Measurements from ENCODE around the gene PRKACG.
"Not testable (repeated sequence)": the region's sequence is repeated elsewhere in the genome, so short reads cannot be mapped to it uniquely, and the experiment has no call there.

Gene PRKACG

DNA sequence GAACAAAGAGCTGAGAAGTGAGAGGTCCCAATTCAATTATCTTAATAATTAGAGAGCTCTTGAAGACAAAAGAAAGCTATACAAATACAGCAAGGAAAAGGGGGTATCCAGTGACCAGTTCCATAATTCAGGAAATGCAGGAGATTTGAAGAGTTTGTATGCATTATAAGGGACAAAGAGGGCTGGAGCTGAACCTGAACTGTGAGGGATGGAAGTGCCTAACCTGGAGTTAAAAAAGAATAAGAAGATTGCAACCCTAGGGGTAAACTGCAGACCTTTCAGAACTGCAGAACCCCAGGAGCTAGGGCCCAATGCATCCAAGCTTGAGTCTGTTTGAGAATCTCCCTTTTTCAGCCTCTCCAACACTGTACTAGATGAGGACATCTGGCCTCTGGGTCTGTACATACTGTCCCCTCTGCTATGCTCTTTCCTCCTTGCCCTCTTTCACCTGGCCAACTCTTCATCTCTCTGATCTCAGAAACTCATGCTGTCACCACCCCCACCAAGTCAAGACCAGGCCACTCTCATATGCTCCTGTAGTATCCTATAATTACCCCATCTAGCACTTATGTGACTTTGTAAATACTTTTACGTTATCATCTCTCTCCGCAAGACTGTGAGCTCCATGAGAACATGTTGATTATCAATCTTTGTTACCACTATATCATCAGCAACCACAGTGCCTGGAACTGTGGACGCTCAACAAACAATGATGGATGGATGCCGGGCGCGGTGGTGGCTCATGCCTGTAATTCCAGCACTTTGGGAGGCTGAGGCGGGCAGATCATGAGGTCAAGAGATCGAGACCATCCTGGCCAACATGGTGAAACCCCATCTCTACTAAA lies 6.6 kb upstream of the PRKACG start:
- no peak for DNase-seq

DNA sequence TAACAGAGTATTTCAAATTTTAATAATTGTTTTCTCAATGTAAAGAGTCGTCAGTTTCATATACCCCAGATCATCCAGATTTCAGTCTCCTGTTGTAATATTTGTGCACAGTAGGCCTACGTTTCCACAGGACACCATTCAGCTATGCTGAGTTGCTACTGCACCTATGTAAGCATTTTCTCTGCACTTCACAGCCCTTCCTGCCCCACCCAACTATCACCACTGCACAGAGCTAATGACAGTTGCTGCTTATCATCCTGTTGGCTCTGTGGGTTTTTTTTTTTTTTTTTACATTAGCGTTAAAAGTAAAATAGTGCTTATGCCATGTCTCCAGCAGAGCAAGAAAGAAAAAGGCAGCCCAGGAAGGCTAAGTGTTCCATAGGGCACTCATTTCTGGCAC lies 5.9 kb upstream of the PRKACG start:
- DNase-seq: peak; percentile 21

DNA sequence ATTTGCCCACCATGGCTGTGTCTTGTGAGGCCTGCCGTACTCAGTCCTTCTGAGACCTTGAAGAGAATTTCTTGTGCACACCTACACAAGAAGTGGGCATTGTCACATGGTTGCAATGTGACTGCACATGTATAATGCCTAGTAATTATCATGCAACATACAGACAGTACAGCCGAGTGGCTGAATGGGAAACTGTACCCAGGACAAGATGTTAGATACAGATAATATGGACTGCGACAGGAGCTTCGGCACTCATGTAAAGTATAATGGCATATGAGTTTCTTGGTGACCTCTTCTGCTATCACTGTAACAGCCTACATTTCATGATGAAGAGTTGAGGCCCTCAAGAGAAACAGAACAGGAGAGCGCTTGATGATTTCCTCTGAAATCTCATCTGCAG lies 4.8 kb upstream of the PRKACG start:
- no peak for DNase-seq

DNA sequence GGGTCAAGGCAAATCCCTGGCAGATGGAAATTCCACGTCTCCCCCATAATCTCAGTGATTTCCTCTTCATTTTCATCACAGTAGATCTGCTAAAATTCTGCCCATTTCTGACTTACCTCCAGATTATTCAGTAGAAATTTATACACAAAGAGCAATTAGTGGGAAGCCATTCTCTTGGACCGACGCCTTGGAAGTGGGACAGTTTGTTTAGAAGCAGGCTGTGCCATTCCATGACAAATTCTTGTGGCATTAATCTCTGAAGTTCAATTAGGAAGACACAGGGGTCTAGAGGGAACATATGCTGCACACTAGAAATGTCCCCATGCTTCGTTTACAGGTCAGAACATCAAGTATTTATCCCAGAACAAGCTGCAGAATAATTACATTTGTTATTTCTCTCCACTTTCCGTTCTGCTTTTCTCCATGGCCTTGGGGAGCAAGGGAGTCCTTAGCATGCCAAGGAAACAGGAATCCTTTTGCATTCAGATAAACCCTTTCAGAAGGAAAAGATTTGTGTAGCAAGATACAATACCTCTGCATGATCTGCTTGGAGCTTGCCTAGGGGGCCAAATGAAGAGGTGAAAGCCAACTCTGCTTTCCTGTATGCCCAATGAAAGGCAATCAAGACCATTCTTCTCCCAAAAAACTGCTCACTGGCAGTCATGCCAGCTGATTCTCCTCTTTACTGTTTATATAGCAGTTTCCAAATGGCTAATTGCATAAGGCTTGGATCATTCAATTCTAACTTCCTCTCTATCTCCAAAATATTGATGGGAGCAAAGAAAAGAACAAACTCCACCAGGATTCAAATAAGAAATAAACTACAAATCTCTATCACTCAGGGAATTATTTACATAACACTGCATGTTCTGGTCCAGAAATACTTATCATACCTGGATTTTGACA lies 2.5 kb upstream of the PRKACG start:
- no peak for DNase-seq

DNA sequence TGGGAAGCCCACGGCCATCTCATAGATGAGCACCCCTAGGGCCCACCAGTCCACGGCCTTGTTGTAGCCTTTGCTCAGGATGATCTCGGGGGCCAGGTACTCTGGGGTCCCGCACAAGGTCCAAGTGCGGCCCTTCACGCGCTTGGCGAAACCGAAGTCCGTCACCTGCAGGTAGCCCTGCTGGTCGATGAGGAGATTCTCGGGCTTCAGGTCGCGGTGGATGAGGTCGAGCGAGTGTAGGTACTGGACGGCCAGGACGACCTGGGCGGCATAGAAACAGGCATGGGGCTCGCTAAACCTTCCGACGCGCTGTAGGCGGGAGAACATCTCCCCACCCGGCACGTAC lies 558 bp downstream of the PRKACG start:
- DNase-seq: no peak

DNA sequence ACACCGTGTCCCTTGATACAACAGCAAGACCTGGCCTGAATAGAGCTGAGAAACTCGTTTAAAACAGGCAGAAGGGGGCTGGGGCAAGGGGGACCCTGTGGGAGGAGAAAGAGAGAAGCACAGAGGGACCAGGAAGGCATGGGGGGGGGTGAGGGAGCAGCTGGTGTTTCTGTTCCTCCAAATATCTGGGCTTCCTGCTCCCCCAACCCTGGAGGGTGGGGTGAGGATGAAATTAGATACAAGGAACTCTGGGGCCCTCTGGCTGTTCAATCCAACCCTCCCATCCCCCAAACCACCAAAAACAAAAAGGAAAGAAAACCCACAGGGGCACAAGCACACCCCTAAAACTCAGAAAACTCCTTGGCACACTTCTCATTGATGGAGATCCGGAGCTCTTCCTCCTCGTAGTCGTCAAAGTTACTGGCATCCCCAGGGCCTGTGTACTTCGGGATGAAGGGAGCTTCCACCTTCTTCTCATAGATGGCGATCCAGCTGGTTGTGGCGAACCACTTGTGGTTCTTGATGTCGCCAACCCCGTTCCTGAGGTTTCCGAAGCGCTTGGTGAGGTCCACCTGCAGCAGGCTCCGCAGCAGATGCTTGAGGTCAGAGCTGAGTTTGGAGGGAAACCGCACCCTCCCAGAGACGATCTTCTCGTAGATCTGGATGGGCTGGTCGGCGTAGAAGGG lies 1.1 kb downstream of the PRKACG start:
- peak; percentile 14 for DNase-seq

DNA sequence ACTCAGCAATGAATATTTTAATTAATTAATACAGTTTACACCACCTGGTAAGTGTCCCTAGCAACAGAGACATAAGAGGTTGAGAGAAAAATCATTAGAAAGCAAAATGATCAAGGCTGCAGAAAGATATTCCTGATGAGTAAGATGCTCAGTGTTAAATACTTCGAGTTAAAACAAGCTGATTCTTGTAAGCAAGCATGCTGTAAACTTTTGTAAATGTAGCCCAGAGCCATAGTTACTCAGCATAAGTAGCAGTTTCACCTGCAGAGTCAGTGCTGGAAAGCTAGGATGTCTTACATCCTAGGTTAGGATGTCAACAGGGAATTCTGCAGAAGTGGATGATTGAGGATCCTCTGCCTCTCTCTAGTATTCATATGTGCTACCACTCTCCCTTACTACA lies 4.2 kb downstream of the PRKACG start:
- no peak for DNase-seq

DNA sequence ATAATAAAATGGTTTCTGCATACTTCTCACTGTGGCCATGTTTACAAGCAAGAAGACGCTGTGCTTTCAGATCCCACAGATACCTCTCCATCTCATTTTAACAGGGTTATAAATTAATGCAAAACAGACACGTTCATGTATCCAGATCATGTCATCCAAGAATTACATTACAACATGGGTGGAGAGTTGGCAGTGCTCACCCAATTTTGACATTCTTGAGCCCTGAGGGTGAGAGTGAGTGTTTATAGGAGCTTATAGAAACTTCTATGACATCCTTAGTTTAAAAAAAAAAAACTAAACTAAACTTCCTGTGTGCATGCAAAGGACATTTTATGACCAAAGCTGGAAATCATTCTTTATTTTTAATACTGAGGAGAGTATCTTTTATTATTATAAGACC lies 9.1 kb downstream of the PRKACG start:
- DNase-seq: no peak

DNA sequence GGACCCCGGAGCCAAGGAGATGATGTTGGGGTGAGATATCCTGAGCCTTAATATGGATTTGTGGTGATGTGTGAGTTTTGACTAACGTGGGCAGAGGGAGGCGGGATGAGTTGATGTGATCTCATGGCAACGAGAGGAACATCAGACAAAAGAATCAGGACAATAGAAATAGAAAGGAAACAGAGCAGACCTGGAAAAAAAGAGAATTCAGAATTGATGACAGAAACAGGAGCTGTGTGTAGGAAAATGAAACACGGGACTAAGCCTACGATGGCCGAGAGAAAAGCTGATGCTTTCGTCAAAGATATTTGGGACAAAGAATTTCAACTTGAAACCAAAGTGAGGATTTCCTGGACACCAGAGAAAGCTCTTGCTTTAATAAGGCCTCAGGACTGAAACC lies 10.9 kb downstream of the PRKACG start:
- no peak for DNase-seq

DNA sequence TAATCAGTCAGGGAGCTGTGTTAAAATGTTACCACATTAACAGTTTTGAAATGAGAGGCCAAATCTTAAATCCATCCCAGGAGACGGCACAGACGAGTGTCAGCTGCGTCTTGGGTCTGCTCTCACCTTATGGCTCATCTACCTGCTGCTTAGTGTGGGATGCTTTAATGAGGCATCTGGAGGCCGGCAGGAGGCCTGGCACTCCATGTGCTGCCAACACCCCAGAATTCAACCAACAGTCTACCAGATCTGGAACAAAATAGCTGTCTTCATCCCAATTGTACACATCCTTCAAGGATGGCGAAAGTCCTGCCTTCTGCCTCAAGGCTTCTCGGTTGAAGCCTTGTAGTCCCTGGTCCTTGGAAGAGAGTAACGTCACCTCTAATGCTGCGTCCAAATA lies 12.0 kb downstream of the PRKACG start:
- DNase-seq: no peak

DNA sequence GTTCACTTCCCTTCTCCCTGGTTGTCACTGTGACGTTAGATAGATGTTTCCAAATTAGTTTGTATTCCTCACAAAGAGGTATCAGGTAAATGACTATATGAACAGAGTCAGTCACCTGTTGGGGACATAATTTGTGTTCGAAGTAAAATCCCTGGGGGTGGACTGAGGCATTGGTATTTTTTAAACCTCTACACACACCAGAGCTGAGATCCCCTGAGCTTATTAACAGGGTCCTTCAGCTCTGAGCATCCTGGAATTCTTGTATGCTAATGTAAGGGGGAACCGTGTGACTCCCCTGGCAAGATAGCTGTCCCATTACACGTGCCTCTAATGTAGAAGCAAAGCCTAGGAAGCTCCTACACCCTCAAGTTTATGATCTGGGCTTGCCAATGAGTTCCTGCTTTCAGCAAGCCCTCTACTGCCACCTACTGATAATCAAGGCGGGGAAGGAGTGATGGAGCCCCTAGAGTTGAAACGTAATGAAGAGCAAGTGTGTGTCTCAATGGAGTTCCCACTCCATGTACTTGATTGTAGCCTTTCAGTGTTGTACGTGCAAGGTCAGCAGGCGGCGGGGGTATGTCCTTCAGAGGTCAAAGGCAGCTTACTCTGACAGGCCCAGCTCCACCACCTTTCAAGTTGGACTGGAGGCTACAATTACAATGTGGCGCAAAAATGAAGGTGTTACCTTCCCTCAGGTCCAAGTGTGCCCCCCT lies 14.4 kb downstream of the PRKACG start:
- DNase-seq: peak; percentile 88

DNA sequence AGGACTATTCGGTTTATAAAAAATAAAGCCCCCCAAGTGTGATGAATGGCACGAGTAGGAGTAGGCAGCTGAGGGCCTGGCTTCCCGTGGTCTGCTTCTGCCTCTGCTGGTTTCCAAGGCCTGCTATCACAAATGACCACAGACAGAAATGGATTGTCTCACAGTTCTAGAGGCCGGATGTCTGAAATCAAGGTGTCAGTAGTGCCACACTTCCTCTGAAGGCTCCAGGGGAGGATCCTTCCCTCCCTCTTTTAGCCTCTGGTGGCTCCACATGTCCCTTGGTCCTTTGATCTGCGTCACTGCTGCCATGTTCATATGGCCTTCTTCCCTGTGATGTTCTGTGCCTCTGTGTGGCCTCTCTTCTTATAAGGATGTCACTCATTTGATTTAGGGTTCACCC lies 15.1 kb downstream of the PRKACG start:
- no peak for DNase-seq

DNA sequence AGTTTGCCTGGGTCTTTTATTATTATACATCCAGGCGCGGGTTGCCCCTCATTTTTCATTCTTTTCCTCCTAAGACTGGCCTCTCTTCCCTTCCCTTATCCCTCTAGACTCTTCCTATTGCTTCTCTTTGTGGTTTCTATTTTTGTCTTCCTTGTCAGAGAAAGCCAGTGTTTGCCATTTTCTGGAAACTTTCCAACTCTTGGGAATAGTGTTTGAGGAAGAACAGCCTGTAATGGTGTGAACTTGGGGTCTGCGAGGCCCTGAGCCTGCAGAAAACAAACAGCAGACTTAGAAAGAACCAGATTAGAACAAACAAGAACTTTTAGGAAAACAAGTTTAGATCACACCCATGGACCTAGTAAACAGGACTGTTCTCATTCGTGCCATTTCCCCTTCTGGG lies 15.5 kb downstream of the PRKACG start:
- no peak for DNase-seq

DNA sequence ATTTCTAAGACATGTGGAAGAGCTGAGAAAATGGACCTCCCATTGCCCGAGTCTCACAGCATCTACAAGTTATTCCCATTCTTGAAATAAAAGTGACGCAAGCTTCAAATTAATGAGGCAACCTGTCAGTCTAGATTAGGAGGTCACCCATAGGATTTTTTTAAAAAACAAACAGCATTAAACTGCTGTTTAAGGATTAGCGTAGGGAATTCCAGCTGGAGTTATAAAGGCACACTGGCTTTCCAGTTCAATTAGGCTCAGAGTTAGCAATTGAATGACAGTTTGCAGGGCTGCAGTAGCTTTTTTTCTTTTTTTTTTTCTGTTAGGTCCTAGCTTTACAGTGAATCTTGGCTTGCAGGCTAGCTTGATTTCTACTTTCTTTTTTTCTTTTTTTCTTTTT lies 16.2 kb downstream of the PRKACG start:
- no peak for DNase-seq

DNA sequence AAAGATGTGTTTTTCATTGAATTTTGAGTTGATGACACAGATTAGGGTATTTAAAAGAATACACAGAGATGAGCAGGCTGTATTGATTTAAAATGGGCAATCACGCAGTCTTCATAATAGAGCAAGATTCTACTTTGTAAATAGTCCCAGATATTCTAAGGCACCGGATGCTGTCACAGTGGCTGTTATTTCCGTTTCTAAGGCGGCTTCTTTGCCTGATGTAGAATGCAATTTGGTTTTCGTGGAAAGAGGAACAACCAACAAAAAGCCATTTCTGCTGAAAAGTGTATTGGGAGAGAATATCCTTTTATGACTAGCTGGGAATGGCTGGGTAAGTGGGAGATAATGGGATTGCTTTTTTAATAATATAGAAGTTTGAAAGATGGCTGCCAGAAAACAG lies 17.5 kb downstream of the PRKACG start:
- DNase-seq: no peak

DNA sequence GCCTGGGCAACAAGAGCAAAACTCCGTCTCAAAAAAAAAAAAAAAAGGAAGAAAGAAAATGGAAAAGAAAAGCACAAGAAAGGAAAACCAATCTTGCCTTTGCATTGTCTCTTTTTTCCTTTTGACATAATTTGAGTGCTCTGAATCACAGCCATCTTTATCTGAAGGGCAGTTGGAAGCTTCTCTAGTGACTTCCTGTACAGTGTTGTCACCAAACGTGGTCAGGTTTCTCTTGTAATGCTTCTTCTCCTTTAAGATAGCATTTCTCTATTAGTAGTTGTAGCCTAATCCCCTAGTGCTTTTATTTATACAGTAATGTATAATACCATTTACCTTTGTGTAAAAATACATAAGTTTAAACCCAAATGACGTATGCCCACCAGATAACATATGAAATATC lies 18.1 kb downstream of the PRKACG start:
- no peak for DNase-seq

DNA sequence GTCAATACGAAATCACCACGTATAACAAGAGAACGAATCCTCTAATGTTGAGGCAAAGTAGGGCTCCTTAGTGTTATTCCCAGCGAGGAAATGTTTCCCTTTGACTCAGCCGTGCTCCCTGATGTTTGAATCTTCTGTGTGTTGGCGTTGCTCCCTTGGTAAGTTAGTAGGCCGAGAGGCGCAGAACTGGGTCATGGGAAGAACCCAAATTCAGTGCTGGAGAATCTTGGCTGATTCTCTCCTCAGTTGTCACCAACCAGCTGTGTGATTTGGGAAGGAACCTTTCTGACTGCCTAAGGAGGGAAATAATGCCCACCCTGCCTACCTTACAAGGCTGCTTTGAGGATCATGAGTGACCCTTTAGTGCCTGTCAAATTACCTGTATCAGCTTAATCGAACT lies 22.5 kb downstream of the PRKACG start:
- no peak for DNase-seq

DNA sequence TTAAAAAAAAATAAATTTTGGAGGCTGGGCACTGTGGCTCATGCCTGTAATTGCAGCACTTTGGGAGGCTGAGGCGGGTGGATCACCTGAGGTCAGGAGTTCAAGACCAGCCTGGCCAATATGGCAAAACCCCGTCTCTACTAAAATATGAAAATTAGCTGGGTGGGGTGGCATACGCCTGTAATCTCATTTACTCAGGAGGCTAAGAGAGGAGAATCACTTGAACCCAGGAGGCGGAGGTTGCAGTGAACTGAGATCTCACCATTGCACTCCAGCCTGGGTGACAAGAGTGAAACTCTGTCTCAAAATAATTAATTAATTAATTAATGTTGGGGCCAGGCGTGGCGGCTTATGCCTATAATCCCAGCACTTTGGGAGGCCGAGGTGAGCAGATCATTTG lies 27.0 kb downstream of the PRKACG start:
- DNase-seq: not testable (repeated sequence)

DNA sequence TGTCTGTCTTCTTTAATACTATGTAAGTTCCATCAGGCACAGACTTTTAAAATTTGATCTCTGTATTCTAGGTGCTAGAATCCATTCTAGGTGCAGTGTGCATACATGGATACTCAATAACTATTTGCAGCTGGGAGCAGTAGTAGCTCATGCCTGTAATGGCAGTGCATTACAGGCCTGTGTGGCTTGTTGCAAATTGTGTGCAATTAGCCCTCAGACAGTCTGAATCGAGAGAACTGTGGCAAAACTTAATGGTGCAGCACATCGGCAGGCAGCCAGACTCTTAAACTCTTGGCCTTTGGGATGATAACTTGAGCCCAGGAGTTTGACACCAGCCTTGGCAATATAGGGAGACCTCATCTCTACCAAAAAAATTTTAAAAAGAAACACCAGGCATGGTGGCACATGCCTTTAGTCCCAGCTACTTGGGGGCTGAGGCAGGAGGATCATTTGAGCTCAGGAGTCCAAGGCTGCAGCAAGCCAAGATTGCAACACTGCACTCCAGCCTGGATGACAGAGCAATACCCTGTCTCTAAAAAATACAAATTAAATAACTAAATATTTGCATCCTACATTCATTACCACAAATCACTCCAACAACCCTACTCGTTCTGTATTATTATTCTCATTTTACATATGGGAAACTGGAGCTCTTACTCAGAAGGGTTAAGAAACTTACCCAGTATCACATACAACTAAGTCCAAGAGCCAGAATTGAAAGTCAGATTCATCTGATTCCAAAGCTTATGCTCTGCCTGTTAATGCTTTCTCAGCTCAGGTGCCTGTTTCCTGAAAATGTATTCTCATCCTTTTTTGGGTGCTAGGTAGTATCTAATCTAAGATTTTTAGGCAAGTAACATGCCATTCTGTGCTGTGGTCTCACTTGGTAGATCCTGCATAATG lies 30.1 kb downstream of the PRKACG start:
- DNase-seq: peak; percentile 54

DNA sequence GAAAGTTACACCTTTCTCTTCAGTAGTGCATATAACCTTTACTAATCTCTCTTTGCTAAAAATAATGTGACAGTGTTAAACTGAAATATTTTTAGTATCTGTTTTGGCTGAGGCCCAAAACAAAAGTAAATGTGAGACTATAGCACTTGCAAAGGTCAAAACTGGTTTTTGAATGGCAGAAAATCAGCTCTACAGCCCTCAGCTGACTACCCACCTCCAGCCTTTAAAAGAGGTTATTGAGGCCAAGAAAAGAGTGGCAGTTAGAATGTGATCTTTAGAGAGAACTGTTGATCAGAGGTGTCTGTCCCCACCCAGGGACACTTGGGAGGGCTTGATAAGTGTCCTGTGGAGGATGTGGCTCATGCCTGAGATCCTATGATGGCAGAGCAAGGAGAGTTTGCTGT lies 30.9 kb downstream of the PRKACG start:
- DNase-seq: no peak

DNA sequence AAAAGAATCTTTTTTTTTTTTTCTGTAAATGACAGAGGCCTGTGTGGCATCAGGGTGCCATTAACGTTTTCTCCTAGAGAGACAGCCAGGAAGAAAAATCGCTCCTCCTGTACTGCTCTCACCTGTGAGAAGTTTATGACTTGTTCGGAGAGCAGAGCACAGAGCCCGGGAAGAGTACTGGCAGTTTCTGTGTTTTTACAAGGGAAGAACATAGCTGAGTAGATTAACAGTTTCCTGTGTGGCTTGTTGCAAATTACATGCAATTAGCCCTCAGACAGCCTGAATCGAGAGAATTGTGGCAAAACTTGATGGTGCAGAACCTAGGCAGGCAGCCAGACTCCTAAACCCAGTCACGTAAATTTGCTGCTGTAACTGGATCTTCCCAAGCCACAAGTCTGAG lies 32.1 kb downstream of the PRKACG start:
- DNase-seq: peak; percentile 34

DNA sequence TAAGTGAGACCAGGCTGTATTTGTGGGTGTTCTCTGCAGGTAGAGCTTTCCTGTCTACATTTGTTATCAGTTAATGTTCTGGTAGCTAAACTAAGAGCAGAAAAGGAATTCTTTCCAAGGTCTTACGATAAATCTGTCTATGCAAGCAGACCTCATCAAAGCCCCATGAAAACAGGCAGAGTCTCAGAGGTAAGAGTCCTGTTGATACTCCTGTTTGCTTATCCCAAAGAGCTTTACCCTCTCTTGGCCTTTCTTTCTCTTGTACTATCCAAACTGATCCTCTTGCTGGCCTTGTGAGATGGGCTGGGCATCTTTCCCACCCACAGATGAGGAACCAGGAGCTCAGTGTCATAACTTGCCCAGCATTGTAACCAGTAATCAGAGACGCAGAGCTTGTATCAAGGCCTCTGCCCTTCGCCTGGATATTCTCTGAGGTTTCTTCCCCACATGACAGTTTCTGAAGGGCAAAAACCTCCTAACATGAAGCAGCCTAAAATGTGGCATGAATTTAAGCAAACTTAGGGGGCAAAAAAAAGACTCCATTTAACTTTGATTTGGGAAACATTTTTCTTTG lies 33.5 kb downstream of the PRKACG start:
- no peak for DNase-seq
